Measurements from ENCODE around the gene NFIC.

NFIC gene

DNA sequence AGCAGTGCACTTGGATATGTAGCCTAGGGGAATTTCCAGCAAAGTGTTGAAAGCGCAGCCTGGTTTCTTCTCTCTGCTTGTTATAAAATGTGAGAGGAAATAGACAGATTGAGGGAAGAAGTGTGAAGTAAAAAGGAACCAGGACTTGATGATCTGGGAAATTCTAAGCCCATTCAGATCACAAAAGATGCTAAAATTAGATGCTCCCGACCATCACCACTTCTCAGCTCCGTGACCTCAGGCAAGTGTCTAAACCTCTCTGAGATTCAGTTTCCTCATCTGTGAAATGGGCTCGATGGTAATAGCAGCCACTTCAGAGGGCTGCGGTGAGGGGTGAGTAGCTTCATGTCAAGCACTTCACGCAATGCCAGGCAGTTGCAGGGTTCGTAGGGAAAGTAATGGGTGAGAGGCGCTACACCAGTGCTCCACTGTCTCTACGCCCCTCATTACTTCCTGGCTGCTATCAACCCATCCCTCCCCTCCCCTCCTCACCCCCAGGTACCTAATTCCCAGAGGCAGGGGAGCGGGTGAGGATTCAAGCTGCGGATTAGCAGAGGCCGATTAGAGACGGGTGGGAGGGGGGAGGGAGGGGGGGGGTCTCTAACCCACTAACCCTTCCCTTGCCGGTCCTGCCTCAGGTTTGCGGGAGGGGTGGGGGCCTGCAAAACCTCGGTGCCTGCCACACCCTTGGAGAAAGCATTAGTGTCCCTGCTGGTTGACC lies 9.0 kb upstream of the NFIC start:
- H3K4me1 ChIP-seq (ENCODE audit: control insufficient read depth in 2 of 2, insufficient read depth in 1 of 2, low read depth in 1 of 2, low read length in 2 of 2): peaks cover 7 to 14% of the 10 kb centered on the region in 2 donors
- no peak overlapping the region for H4K8ac ChIP-seq (ENCODE audit: low read depth, low read length)
- no peak overlapping the region for H3K27ac ChIP-seq (replicated peaks; ENCODE audit: low read length)
- H3K36me3 ChIP-seq (replicated peaks in 1 of 2; ENCODE audit: control insufficient read depth in 2 of 2, insufficient read depth in 2 of 2, low read length in 2 of 2): no peaks in the 10 kb centered on the region
- no peak overlapping the region for H2AK5ac ChIP-seq (ENCODE audit: low read depth, low read length)
- H3K18ac ChIP-seq (ENCODE audit: low read length): no peak overlapping the region
- no peak for DNase-seq (ENCODE audit: low spot score)
- H3K23ac ChIP-seq (ENCODE audit: low read depth, low read length, poor library complexity): no peak overlapping the region
- H3K14ac ChIP-seq (ENCODE audit: low read length): no peak overlapping the region
- H2BK12ac ChIP-seq (ENCODE audit: low read length): no peak overlapping the region
- H3K4ac ChIP-seq (ENCODE audit: low read length): no peak overlapping the region
- no peak overlapping the region for H2BK120ac ChIP-seq (ENCODE audit: low read depth, low read length)
- no peak overlapping the region for H3K4me3 ChIP-seq (ENCODE audit: low read length in 2 of 2)
- H4K91ac ChIP-seq (ENCODE audit: low read depth, low read length, poor library complexity): no peak overlapping the region
- H2BK5ac ChIP-seq (ENCODE audit: low read length): no peak overlapping the region
- H3K79me1 ChIP-seq (ENCODE audit: low read depth, low read length): no peaks in the 10 kb centered on the region
- H3K27me3 ChIP-seq (ENCODE audit: control insufficient read depth in 3 of 3, insufficient read depth in 3 of 3, low read depth in 1 of 3, low read length in 3 of 3): peaks cover 36 to 65% (median 52%) of the 10 kb centered on the region in 3 experiments
- no peak overlapping the region for H2AFZ ChIP-seq (ENCODE audit: low read length)
- no peak overlapping the region for H2BK15ac ChIP-seq (ENCODE audit: low read length)
- WGBS, 2 donors (ENCODE audit: extremely low coverage in 2 of 2, insufficient read length in 2 of 2, insufficient replicate concordance in 1 of 2): no CpG with 5 or more reads among the region's 16 CpGs
- peaks cover 0 to 5% of the 10 kb centered on the region in 2 donors for H3K9me3 ChIP-seq (replicated peaks in 1 of 2; ENCODE audit: control insufficient read depth in 2 of 2, insufficient read depth in 1 of 2, low read depth in 1 of 2, low read length in 2 of 2)
- H3K4me2 ChIP-seq (ENCODE audit: insufficient read depth, low read length, poor library complexity, severe bottlenecking): no peak overlapping the region
- no peak overlapping the region for H3K9ac ChIP-seq (ENCODE audit: low read depth, low read length, poor library complexity)

DNA sequence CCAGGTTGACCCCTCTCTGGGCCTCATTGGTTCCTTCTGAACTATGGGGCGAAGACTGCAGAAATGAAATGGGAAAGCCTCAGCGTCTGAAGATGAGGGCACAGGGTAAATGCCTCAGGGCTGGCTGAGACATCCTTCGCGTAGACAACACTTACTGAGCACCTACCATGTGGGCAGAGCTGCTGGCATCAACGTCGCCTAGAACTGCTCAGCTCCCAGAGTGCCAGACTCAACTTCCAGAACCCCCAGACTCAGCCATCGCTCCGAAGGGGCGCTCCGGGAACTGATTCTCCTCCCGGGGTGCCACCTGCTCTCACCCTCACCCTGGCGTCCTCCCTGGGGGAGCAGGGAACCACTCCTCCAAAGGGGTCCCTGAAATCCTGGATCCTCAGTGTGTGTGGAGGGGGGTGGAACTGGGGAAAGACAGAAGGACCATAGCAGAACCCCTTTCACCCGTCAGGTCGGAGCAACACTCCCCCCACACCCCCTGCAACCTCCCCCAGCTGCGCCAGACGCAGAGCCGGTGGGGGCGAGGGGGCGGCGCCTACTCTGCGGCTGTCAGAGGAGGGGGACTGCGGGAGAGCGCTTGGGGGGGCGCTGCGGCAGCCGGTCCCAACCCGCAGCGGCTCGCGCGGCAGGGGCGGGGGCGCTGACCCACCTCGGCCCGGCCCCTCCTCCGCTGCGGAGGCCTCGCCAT lies 8.2 kb upstream of the NFIC start:
- H3K14ac ChIP-seq (ENCODE audit: low read length): peak overlapping the region; percentile 21
- H3K4ac ChIP-seq (ENCODE audit: low read length): no peak overlapping the region
- no peak overlapping the region for H2BK5ac ChIP-seq (ENCODE audit: low read length)
- H2AFZ ChIP-seq (ENCODE audit: low read length): no peak overlapping the region
- H3K4me3 ChIP-seq (ENCODE audit: low read length in 2 of 2): no peak overlapping the region
- peaks cover 40 to 70% (median 58%) of the 10 kb centered on the region in 3 experiments for H3K27me3 ChIP-seq (ENCODE audit: control insufficient read depth in 3 of 3, insufficient read depth in 3 of 3, low read depth in 1 of 3, low read length in 3 of 3)
- H4K8ac ChIP-seq (ENCODE audit: low read depth, low read length): no peak overlapping the region
- no peak overlapping the region for H2BK120ac ChIP-seq (ENCODE audit: low read depth, low read length)
- peak overlapping the region; percentile 10 for H3K23ac ChIP-seq (ENCODE audit: low read depth, low read length, poor library complexity)
- DNase-seq (ENCODE audit: low spot score): no peak
- H2BK12ac ChIP-seq (ENCODE audit: low read length): no peak overlapping the region
- peaks cover 7 to 14% of the 10 kb centered on the region in 2 donors for H3K4me1 ChIP-seq (ENCODE audit: control insufficient read depth in 2 of 2, insufficient read depth in 1 of 2, low read depth in 1 of 2, low read length in 2 of 2)
- H2BK15ac ChIP-seq (ENCODE audit: low read length): no peak overlapping the region
- H3K9ac ChIP-seq (ENCODE audit: low read depth, low read length, poor library complexity): no peak overlapping the region
- peak overlapping the region; percentile 44 for H3K18ac ChIP-seq (ENCODE audit: low read length)
- peaks cover 0 to 5% of the 10 kb centered on the region in 2 donors for H3K9me3 ChIP-seq (replicated peaks in 1 of 2; ENCODE audit: control insufficient read depth in 2 of 2, insufficient read depth in 1 of 2, low read depth in 1 of 2, low read length in 2 of 2)
- no peak overlapping the region for H2AK5ac ChIP-seq (ENCODE audit: low read depth, low read length)
- H3K36me3 ChIP-seq (replicated peaks in 1 of 2; ENCODE audit: control insufficient read depth in 2 of 2, insufficient read depth in 2 of 2, low read length in 2 of 2): no peaks in the 10 kb centered on the region
- no peak overlapping the region for H4K91ac ChIP-seq (ENCODE audit: low read depth, low read length, poor library complexity)
- peak overlapping the region; percentile 18 for H3K4me2 ChIP-seq (ENCODE audit: insufficient read depth, low read length, poor library complexity, severe bottlenecking)
- H3K27ac ChIP-seq (replicated peaks; ENCODE audit: low read length): no peak overlapping the region
- no CpG with 5 or more reads among the region's 38 CpGs for WGBS, 2 donors (ENCODE audit: extremely low coverage in 2 of 2, insufficient read length in 2 of 2, insufficient replicate concordance in 1 of 2)
- H3K79me1 ChIP-seq (ENCODE audit: low read depth, low read length): no peaks in the 10 kb centered on the region

- Histone ChIP-seq H3K9me3 (replicated peaks in 1 of 2; ENCODE audit: control insufficient read depth in 2 of 2, insufficient read depth in 1 of 2, low read depth in 1 of 2, low read length in 2 of 2) (peaks cover 0 to 5% of the 10 kb centered on the region in 2 donors), H4K8ac (ENCODE audit: low read depth, low read length) (no peak overlapping the region), H3K4me3 (ENCODE audit: low read length in 2 of 2) (peak overlapping the region in 1 of 2 donors; percentile 54), H2AK5ac (ENCODE audit: low read depth, low read length) (peak overlapping the region; percentile 28), H3K79me1 (ENCODE audit: low read depth, low read length) (no peaks in the 10 kb centered on the region), H3K4me1 (ENCODE audit: control insufficient read depth in 2 of 2, insufficient read depth in 1 of 2, low read depth in 1 of 2, low read length in 2 of 2) (peaks cover 7 to 14% of the 10 kb centered on the region in 2 donors), H3K27me3 (ENCODE audit: control insufficient read depth in 3 of 3, insufficient read depth in 3 of 3, low read depth in 1 of 3, low read length in 3 of 3) (peaks cover 44 to 72% (median 63%) of the 10 kb centered on the region in 3 experiments), H4K91ac (ENCODE audit: low read depth, low read length, poor library complexity) (no peak overlapping the region), H2BK15ac (ENCODE audit: low read length) (no peak overlapping the region), H3K36me3 (replicated peaks in 1 of 2; ENCODE audit: control insufficient read depth in 2 of 2, insufficient read depth in 2 of 2, low read length in 2 of 2) (no peaks in the 10 kb centered on the region), H3K18ac (ENCODE audit: low read length) (peak overlapping the region; percentile 94), H3K27ac (replicated peaks; ENCODE audit: low read length) (no peak overlapping the region), H2AFZ (ENCODE audit: low read length) (peak overlapping the region; percentile 86), H3K9ac (ENCODE audit: low read depth, low read length, poor library complexity) (peak overlapping the region; percentile 86), H3K23ac (ENCODE audit: low read depth, low read length, poor library complexity) (peak overlapping the region; percentile 73), H3K4ac (ENCODE audit: low read length) (no peak overlapping the region), H2BK120ac (ENCODE audit: low read depth, low read length) (no peak overlapping the region), H2BK5ac (ENCODE audit: low read length) (no peak overlapping the region), H3K4me2 (ENCODE audit: insufficient read depth, low read length, poor library complexity, severe bottlenecking) (peak overlapping the region; percentile 91), H2BK12ac (ENCODE audit: low read length) (peak overlapping the region; percentile 58), H3K14ac (ENCODE audit: low read length) (peak overlapping the region; percentile 89)
- WGBS, 2 donors (ENCODE audit: extremely low coverage in 2 of 2, insufficient read length in 2 of 2, insufficient replicate concordance in 1 of 2): no CpG with 5 or more reads among the region's 27 CpGs
- DNase-seq (ENCODE audit: low spot score): no peak
Measured at GRCh38 chr19:3358689-3359014, 7.7 kb upstream of the NFIC start.

Data from neuronal stem cell (in vitro differentiated cells).